ENCODE results near the gene SIRT3. TPM values are rescaled to one million over a fixed set of nuclear protein-coding genes. Genes with fewer than 3 reads are reported as not detected.

Gene SIRT3
- polyA plus RNA-seq, 3 donors, result 4.3 to 23.7 (median 4.3) TPM

- Histone ChIP-seq H2AFZ (ENCODE audit: insufficient read depth, low read depth, low read length, poor library complexity, severe bottlenecking) (no peak overlapping the region), H3K27ac (ENCODE audit: low read depth in 1 of 2, low read length in 2 of 2) (no peak overlapping the region), H3K36me3 (replicated peaks in 1 of 2; ENCODE audit: control insufficient read depth in 1 of 2, insufficient read depth in 2 of 2, low read length in 2 of 2) (peaks cover 46 to 51% of the 10 kb centered on the region in 2 donors)
Observed at GRCh38 chr11:216081-216974, 19.8 kb downstream of the SIRT3 start.

GRCh38 chr11:215581-216037, 20.5 kb downstream of the SIRT3 start:
- H3K4me3 ChIP-seq (replicated peaks in 1 of 3; ENCODE audit: low read depth in 2 of 3, low read length in 3 of 3), result no peak overlapping the region
- H3K4me1 Mint-ChIP-seq, result peaks cover 8% of the 10 kb centered on the region
- H3K4me1 ChIP-seq (ENCODE audit: control insufficient read depth in 1 of 2, insufficient read depth in 2 of 2, low read length in 2 of 2), result peaks cover 0 to 3% of the 10 kb centered on the region in 2 donors
- H3K9me3 ChIP-seq (replicated peaks in 1 of 2; ENCODE audit: control insufficient read depth in 1 of 2, insufficient read depth in 1 of 2, low read length in 2 of 2), result no peaks in the 10 kb centered on the region
- H3K36me3 ChIP-seq (replicated peaks in 1 of 2; ENCODE audit: control insufficient read depth in 1 of 2, insufficient read depth in 2 of 2, low read length in 2 of 2), result peaks cover 54 to 58% of the 10 kb centered on the region in 2 donors
- no peak overlapping the region for H3K9ac ChIP-seq (ENCODE audit: insufficient read depth, low read length, poor library complexity, severe bottlenecking)
- intact Hi-C loops (cut with micrococcal nuclease), result no loop called here
- peaks cover 37% of the 10 kb centered on the region for H4K20me1 ChIP-seq (ENCODE audit: insufficient read depth, low read length)
- peaks cover 53 to 61% of the 10 kb centered on the region in 2 donors for H3K36me3 Mint-ChIP-seq
- no peak overlapping the region for H3K27ac ChIP-seq (ENCODE audit: low read depth in 1 of 2, low read length in 2 of 2)
- 83% methylated on average over 2 of the region's 4 CpGs for WGBS (ENCODE audit: insufficient coverage)
- H3K9me3 Mint-ChIP-seq, result no peaks in the 10 kb centered on the region
- peaks cover 3% of the 10 kb centered on the region for H3K79me2 ChIP-seq (ENCODE audit: insufficient read depth, low read length)
- H3K27me3 Mint-ChIP-seq (ENCODE audit: low read depth in 3 of 3), result peaks cover 0 to 2% (median 2%) of the 10 kb centered on the region in 3 donors
- H3K4me2 ChIP-seq (replicated peaks; ENCODE audit: extremely low read depth, low read length, poor library complexity, severe bottlenecking), result no peak overlapping the region
- no peaks in the 10 kb centered on the region for H3K27me3 ChIP-seq (ENCODE audit: control insufficient read depth in 2 of 2, insufficient read depth in 2 of 2, low read length in 2 of 2)
- H3K4me3 Mint-ChIP-seq, result no peak overlapping the region
- TF ChIP-seq, protein P1, sequence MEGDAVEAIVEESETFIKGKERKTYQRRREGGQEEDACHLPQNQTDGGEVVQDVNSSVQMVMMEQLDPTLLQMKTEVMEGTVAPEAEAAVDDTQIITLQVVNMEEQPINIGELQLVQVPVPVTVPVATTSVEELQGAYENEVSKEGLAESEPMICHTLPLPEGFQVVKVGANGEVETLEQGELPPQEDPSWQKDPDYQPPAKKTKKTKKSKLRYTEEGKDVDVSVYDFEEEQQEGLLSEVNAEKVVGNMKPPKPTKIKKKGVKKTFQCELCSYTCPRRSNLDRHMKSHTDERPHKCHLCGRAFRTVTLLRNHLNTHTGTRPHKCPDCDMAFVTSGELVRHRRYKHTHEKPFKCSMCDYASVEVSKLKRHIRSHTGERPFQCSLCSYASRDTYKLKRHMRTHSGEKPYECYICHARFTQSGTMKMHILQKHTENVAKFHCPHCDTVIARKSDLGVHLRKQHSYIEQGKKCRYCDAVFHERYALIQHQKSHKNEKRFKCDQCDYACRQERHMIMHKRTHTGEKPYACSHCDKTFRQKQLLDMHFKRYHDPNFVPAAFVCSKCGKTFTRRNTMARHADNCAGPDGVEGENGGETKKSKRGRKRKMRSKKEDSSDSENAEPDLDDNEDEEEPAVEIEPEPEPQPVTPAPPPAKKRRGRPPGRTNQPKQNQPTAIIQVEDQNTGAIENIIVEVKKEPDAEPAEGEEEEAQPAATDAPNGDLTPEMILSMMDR (IDR thresholded peaks at IDR 0.05), result no peak
- peak overlapping the region in 2 of 7 donors; percentile 38 to 69 for H3K27ac Mint-ChIP-seq
- DNase-seq, result no peak
- H2AFZ ChIP-seq (ENCODE audit: insufficient read depth, low read depth, low read length, poor library complexity, severe bottlenecking), result no peak overlapping the region

More at GRCh38 chr11:216081-216974, 19.8 kb downstream of the SIRT3 start:
- no peak overlapping the region for H3K4me2 ChIP-seq (replicated peaks; ENCODE audit: extremely low read depth, low read length, poor library complexity, severe bottlenecking)
- Mint-ChIP-seq H3K4me3 (no peak overlapping the region), H3K4me1 (peaks cover 2% of the 10 kb centered on the region), H3K27me3 (ENCODE audit: low read depth in 3 of 3) (peaks cover 0 to 2% (median 2%) of the 10 kb centered on the region in 3 donors), H3K27ac (peak overlapping the region in 3 of 7 donors; percentile 33 to 69 (median 41)), H3K9me3 (no peaks in the 10 kb centered on the region), H3K36me3 (peaks cover 46 to 54% of the 10 kb centered on the region in 2 donors)
- intact Hi-C loops (cut with micrococcal nuclease), result no loop called here
- H3K4me1 ChIP-seq (ENCODE audit: control insufficient read depth in 1 of 2, insufficient read depth in 2 of 2, low read length in 2 of 2), result no peaks in the 10 kb centered on the region
- H3K9me3 ChIP-seq (replicated peaks in 1 of 2; ENCODE audit: control insufficient read depth in 1 of 2, insufficient read depth in 1 of 2, low read length in 2 of 2), result no peaks in the 10 kb centered on the region
- no peak overlapping the region for H3K4me3 ChIP-seq (replicated peaks in 1 of 3; ENCODE audit: low read depth in 2 of 3, low read length in 3 of 3)
- H3K79me2 ChIP-seq (ENCODE audit: insufficient read depth, low read length), result no peaks in the 10 kb centered on the region
- TF ChIP-seq, protein P1 (IDR thresholded peaks at IDR 0.05), result no peak
- no peaks in the 10 kb centered on the region for H3K27me3 ChIP-seq (ENCODE audit: control insufficient read depth in 2 of 2, insufficient read depth in 2 of 2, low read length in 2 of 2)
- DNase-seq, result no peak
- 89% methylated on average over 9 of the region's 11 CpGs for WGBS (ENCODE audit: insufficient coverage)
- peaks cover 30% of the 10 kb centered on the region for H4K20me1 ChIP-seq (ENCODE audit: insufficient read depth, low read length)
- H3K9ac ChIP-seq (ENCODE audit: insufficient read depth, low read length, poor library complexity, severe bottlenecking), result no peak overlapping the region
